Testis (tissue), 3 donors: Measurements from ENCODE around the gene IQSEC1. TPM values are rescaled to one million over a fixed set of nuclear protein-coding genes. Genes with fewer than 3 reads are reported as not detected.

Experiments used
- DNase-seq: peaks from one replicate; pipeline ENCODE4 v3.0.0-alpha.2; 2019
- H3K27ac ChIP-seq, 2 donors: fragments of 200-600 bp; sonication (generic); one replicate each; pipeline ENCODE4 v1.5.1; 2019
- H3K27me3 ChIP-seq: fragments of 200-600 bp; sonication (generic); one replicate; pipeline ENCODE4 v1.5.1; 2019
- H3K36me3 ChIP-seq: fragments of 200-600 bp; sonication (generic); one replicate; pipeline ENCODE4 v1.5.1; 2017; ENCODE audit warnings: low read depth; ENCODE audit errors: missing control alignments
- H3K4me1 ChIP-seq: fragments of 200-600 bp; sonication (generic); one replicate; pipeline ENCODE4 v1.5.1; 2019
- H3K4me3 ChIP-seq, 2 donors: fragments of 200-600 bp; sonication (generic); one replicate each; pipeline ENCODE4 v1.5.1; 2017 to 2019
- H3K9me3 ChIP-seq: fragments of 200-600 bp; sonication (generic); one replicate; pipeline ENCODE4 v1.5.1; 2017
- CTCF ChIP-seq, 3 experiments: fragments of 450-650 bp in 2 of 3; fragments of 200-600 bp in 1 of 3; sonication (generic) in 1 of 3; IDR thresholded peaks; one replicate each; pipeline ENCODE4 v1.5.1; 2016 to 2019; ENCODE audit warnings: antibody characterized with exemption in 3 of 3, mild to moderate bottlenecking in 2 of 3, moderate library complexity in 1 of 3
- POLR2A ChIP-seq: fragments of 450-650 bp; IDR thresholded peaks from one replicate; pipeline ENCODE4 v1.6.1; 2017; ENCODE audit warnings: antibody characterized with exemption, mild to moderate bottlenecking, moderate library complexity
- WGBS, 2 donors: methylation state at CpG; one replicate each; pipeline ENCODE4 v1.1.5; 2018; 5-methylcytosine and 5-hydroxymethylcytosine counted together
- intact Hi-C: fragments of 100-400 bp; cut with DNase I; formaldehyde crosslinking; loops from one replicate; pipeline ENCODE4 v1.15.1; 2023; ENCODE audit warnings: low total_unique reads
- polyA plus RNA-seq: library from polyadenylated mRNA; stranded (reverse); fragments of 350-450 nt; fragmentation: Illumina TruSeq; extraction: RNeasy Lipid Tissue Mini Kit (QIAGEN cat#74804); gene quantifications from one replicate; pipeline ENCODE4 v1.2.3, GENCODE V29; 2014; ENCODE audit warnings: low read depth, low replicate concordance; ENCODE audit not compliant: insufficient read depth
- total RNA-seq, 2 donors: library from RNA; depleted of rRNA; stranded (reverse); fragments of >200 nt; gene quantifications; one replicate each; pipeline ENCODE4 v1.2.3, GENCODE V29; 2016

IQSEC1 gene
- total and polyA plus RNA-seq, 3 donors from 2014 or later: 32.9 to 89.4 (median 74.3) TPM

- no peak for DNase-seq
- TF ChIP-seq CTCF (IDR thresholded peaks at IDR 0.05): no peak
- TF ChIP-seq POLR2A: no peak
- intact Hi-C loops: no loop called here
- 11% methylated on average over 29 to 36 of the region's 38 CpGs for WGBS, 2 donors
- Histone ChIP-seq H3K27ac (no peak overlapping the region), H3K9me3 (no peaks in the 10 kb centered on the region), H3K36me3 (no peaks in the 10 kb centered on the region), H3K27me3 (no peaks in the 10 kb centered on the region), H3K4me3 (peak overlapping the region; percentile 42 to 47), H3K4me1 (peaks cover 17% of the 10 kb centered on the region)
These were observed 466 bp downstream of the IQSEC1 start for GRCh38 chr3:13072600-13073325.

- Histone ChIP-seq H3K9me3 (no peaks in the 10 kb centered on the region), H3K27me3 (no peaks in the 10 kb centered on the region), H3K4me3 (no peak overlapping the region), H3K27ac (no peak overlapping the region), H3K36me3 (no peaks in the 10 kb centered on the region), H3K4me1 (peaks cover 11% of the 10 kb centered on the region)
- DNase-seq: no peak
- intact Hi-C loops: no loop called here
- TF ChIP-seq POLR2A (no peak), CTCF (IDR thresholded peaks at IDR 0.05) (no peak)
- 64% methylated on average over 14 of the region's 14 CpGs; no CpG with 5 or more reads in 1 of the 2 donors for WGBS, 2 donors
These were observed 1.0 kb downstream of the IQSEC1 start for GRCh38 chr3:13072239-13072599.

GRCh38 chr3:13071695-13072094 lies 1.5 kb downstream of the IQSEC1 start:
- H3K4me3 ChIP-seq: no peak overlapping the region

GRCh38 chr3:13070391-13071070 lies 2.7 kb downstream of the IQSEC1 start:
- TF ChIP-seq CTCF (IDR thresholded peaks at IDR 0.05): no peak
- TF ChIP-seq POLR2A: no peak
- WGBS, 2 donors: 89 to 92% methylated on average over 10 to 11 of the region's 11 CpGs
- H3K27me3 ChIP-seq: no peaks in the 10 kb centered on the region
- no peaks in the 10 kb centered on the region for H3K36me3 ChIP-seq
- no peak for DNase-seq
- no peak overlapping the region for H3K4me3 ChIP-seq
- peaks cover 11% of the 10 kb centered on the region for H3K4me1 ChIP-seq
- H3K27ac ChIP-seq: no peak overlapping the region
- intact Hi-C loops: no loop called here
- no peaks in the 10 kb centered on the region for H3K9me3 ChIP-seq

More at GRCh38 chr3:13071695-13072094, 1.5 kb downstream of the IQSEC1 start:
- Histone ChIP-seq H3K27me3 (no peaks in the 10 kb centered on the region), H3K27ac (no peak overlapping the region), H3K36me3 (no peaks in the 10 kb centered on the region), H3K9me3 (no peaks in the 10 kb centered on the region), H3K4me1 (peaks cover 11% of the 10 kb centered on the region)
- intact Hi-C loops: no loop called here
- TF ChIP-seq POLR2A: no peak
- TF ChIP-seq CTCF (IDR thresholded peaks at IDR 0.05): no peak
- 91 to 96% methylated on average over 11 to 13 of the region's 13 CpGs for WGBS, 2 donors
- DNase-seq: no peak
